ENCODE results near the gene TMPRSS6.
A peak's percentile ranks its signal among the peaks of the same experiment; 100 is the strongest.

Gene TMPRSS6

DNA sequence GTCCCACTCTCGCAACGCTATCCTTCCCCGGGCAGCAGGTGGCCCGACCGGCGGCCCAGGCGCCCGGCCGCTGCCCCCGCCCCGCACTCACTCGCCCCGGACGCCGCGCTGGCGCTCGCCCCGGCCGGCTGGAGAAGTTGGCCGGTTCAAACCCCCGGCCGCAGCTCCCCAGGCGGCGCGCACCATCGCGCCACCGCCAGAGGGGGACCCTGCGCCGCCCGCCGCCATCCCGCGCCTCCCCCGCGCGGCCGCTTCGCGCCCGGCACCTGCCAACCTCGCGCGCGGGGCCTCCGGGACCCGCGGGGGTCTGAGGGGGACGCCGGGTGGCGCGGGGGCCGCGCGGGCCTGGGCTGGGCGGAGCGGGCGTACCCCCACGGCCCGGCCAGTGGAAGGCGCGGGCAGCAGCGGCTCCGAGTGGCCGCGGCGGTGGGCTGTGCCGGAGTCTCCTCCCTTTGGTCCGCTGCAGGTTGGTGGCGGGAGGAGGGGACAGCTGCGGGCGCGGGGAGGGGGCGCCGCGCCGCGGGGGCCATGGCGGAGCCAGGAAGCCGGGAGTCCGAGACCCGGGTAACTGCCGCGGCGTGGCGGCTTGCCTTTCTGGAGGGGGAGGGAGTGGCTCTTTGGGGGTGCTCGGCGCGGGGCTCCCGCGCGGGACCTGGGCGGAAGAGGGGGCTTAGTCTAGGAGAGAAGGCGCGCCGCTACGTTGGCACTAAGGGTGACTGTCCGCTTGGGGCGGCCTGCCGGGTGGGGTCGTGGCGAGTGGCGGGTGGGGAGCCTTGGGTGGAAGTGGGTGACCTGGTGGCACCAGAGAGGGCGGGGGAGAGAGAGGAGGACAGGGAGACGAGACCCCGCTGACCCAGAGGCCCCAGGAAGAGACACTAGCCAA lies 90.0 kb downstream of the TMPRSS6 start, which contains the start of the genes MPST and TST:
TSS of gene MPST (plus strand) at position 434 of the 883 bp plus-strand sequence. CDS start at position 529, 95 bp downstream.
TSS of gene TST (minus strand) at position 139 of the 883 bp plus-strand sequence. CDS start 715 bp downstream, outside the sequence.
- peaks cover 1% of the 10 kb centered on the region for H3K36me3 ChIP-seq (ENCODE audit: control insufficient read depth, insufficient read depth, low read length)
- H2BK5ac ChIP-seq (ENCODE audit: low read length) = no peak within 1 kb of the TSS
- H3K79me2 ChIP-seq (ENCODE audit: control insufficient read depth, insufficient read depth, low read length) = peaks cover 2% of the 10 kb centered on the region
- H3K27me3 ChIP-seq (ENCODE audit: insufficient read depth, low read length, poor library complexity) = no peaks in the 10 kb centered on the region
- no peak within 1 kb of the TSS for H2BK15ac ChIP-seq (replicated peaks; ENCODE audit: low read depth)
- H3K4me1 ChIP-seq (ENCODE audit: control insufficient read depth, low read depth, low read length) = no peaks in the 10 kb centered on the region
- peak within 1 kb of the TSS; percentile 75 for H3K27ac ChIP-seq (ENCODE audit: low read depth, low read length)
- H3K18ac ChIP-seq (ENCODE audit: low read length) = peak within 1 kb of the TSS; percentile 95
- peak within 1 kb of the TSS; percentile 99 for H3K4me2 ChIP-seq (ENCODE audit: low read length)
- H3K56ac ChIP-seq (ENCODE audit: low read length) = peak within 1 kb of the TSS; percentile 95
- peak; percentile 77 for DNase-seq
- H2AK5ac ChIP-seq (ENCODE audit: low read length) = no peak within 1 kb of the TSS
- peak within 1 kb of the TSS; percentile 66 for H3K23ac ChIP-seq (ENCODE audit: low read length)
- H3K4ac ChIP-seq (ENCODE audit: low read depth, low read length) = peak within 1 kb of the TSS; percentile 77
- H3K4me3 ChIP-seq (ENCODE audit: low read length) = peak within 1 kb of the TSS; percentile 87
- WGBS (ENCODE audit: extremely low coverage, insufficient coverage, low lambda C conversion rate) = no CpG with 5 or more reads among the region's 107 CpGs
- peak within 1 kb of the TSS; percentile 47 for H2BK120ac ChIP-seq (ENCODE audit: low read depth, low read length)
- H4K5ac ChIP-seq (ENCODE audit: low read length) = no peak within 1 kb of the TSS
- H3K79me1 ChIP-seq (ENCODE audit: low read length) = peaks cover 25% of the 10 kb centered on the region
- peak within 1 kb of the TSS; percentile 93 for H3K9ac ChIP-seq (ENCODE audit: low read length)
- H4K8ac ChIP-seq (ENCODE audit: low read depth, low read length) = peak within 1 kb of the TSS; percentile 87

DNA sequence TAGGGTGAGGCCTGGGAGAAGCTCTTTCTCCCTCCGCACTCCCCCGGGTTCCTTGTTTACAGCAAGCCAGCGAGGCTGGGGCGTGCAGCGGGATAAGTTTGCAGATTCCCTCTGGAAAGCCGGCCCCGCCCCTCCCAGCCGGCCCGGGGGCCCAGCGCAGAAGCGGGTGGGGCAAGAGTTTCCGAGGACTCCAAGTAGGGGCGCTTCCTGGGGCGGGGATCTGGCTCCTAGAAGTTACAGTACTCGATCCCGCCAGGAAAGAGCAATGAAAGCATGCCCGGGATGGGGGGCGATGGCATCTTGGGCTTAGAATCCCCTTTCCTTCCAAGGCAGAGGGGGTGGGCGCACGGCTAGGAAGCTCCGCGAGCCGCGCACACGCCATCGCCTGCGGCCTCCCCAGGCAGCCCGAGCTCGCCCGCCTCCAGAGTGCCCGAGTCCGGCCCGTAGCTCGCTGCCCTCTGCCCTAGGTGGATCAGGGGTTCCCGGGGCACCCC lies 90.7 kb downstream of the TMPRSS6 start:
- Histone ChIP-seq H4K8ac (ENCODE audit: low read depth, low read length) (no peak overlapping the region), H3K56ac (ENCODE audit: low read length) (peak overlapping the region; percentile 95), H3K4me2 (ENCODE audit: low read length) (peak overlapping the region; percentile 99), H3K18ac (ENCODE audit: low read length) (peak overlapping the region; percentile 95), H3K4ac (ENCODE audit: low read depth, low read length) (peak overlapping the region; percentile 58), H2AK5ac (ENCODE audit: low read length) (no peak overlapping the region), H3K9ac (ENCODE audit: low read length) (peak overlapping the region; percentile 93), H3K27me3 (ENCODE audit: insufficient read depth, low read length, poor library complexity) (no peaks in the 10 kb centered on the region), H3K27ac (ENCODE audit: low read depth, low read length) (peak overlapping the region; percentile 75), H2BK15ac (replicated peaks; ENCODE audit: low read depth) (no peak overlapping the region), H3K79me1 (ENCODE audit: low read length) (peaks cover 25% of the 10 kb centered on the region), H3K79me2 (ENCODE audit: control insufficient read depth, insufficient read depth, low read length) (peaks cover 2% of the 10 kb centered on the region), H3K23ac (ENCODE audit: low read length) (peak overlapping the region; percentile 66), H3K36me3 (ENCODE audit: control insufficient read depth, insufficient read depth, low read length) (peaks cover 1% of the 10 kb centered on the region), H2BK5ac (ENCODE audit: low read length) (no peak overlapping the region), H2BK120ac (ENCODE audit: low read depth, low read length) (no peak overlapping the region), H3K4me1 (ENCODE audit: control insufficient read depth, low read depth, low read length) (no peaks in the 10 kb centered on the region), H4K5ac (ENCODE audit: low read length) (no peak overlapping the region), H3K4me3 (ENCODE audit: low read length) (peak overlapping the region; percentile 87)
- WGBS (ENCODE audit: extremely low coverage, insufficient coverage, low lambda C conversion rate) = no CpG with 5 or more reads among the region's 35 CpGs
- peak; percentile 72 for DNase-seq

DNA sequence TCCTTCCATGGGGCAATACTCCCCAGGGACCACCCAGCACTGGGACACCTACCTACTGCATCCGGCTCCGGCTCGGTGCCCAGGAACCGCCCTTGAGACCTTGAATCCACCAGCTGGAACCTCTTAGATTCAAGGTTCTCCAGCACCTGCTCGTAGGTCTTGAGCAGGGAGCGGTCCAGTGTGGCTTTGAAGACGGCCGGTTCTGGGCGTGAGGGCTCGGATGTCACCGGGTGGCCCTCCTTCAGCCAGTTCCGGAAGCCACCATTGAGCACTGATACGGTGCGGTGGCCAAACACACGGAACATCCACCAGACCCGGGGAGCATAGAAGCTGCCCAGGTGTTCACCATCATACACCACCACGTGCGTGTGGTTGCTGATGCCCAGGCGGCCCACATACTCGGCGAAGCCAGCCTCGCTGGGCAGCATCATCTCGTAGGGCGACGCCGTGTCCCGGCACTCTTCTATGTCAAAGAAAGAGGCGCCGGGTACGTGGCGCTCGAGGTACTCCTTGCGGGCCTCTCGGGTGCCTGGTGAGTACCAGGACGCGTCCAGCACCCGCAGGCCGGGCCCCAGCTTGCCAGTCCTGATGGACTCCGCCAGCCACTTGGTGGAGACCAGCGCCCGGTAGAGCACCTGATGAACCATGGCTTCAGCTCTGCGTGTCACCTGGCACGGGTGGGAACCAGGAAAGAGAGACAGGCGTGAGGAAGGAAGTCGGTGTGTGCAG lies 91.3 kb downstream of the TMPRSS6 start:
- H3K79me2 ChIP-seq (ENCODE audit: control insufficient read depth, insufficient read depth, low read length) = peaks cover 2% of the 10 kb centered on the region
- no peak overlapping the region for H3K27ac ChIP-seq (ENCODE audit: low read depth, low read length)
- H2BK120ac ChIP-seq (ENCODE audit: low read depth, low read length) = no peak overlapping the region
- no peak overlapping the region for H2BK15ac ChIP-seq (replicated peaks; ENCODE audit: low read depth)
- DNase-seq = no peak
- H3K4me1 ChIP-seq (ENCODE audit: control insufficient read depth, low read depth, low read length) = no peaks in the 10 kb centered on the region
- no peak overlapping the region for H2AK5ac ChIP-seq (ENCODE audit: low read length)
- peak overlapping the region; percentile 24 for H3K23ac ChIP-seq (ENCODE audit: low read length)
- H3K56ac ChIP-seq (ENCODE audit: low read length) = peak overlapping the region; percentile 95
- H3K4me3 ChIP-seq (ENCODE audit: low read length) = peak overlapping the region; percentile 87
- no peaks in the 10 kb centered on the region for H3K27me3 ChIP-seq (ENCODE audit: insufficient read depth, low read length, poor library complexity)
- no peak overlapping the region for H3K18ac ChIP-seq (ENCODE audit: low read length)
- H3K79me1 ChIP-seq (ENCODE audit: low read length) = peaks cover 25% of the 10 kb centered on the region
- H3K4ac ChIP-seq (ENCODE audit: low read depth, low read length) = no peak overlapping the region
- H4K5ac ChIP-seq (ENCODE audit: low read length) = no peak overlapping the region
- H4K8ac ChIP-seq (ENCODE audit: low read depth, low read length) = no peak overlapping the region
- peak overlapping the region; percentile 93 for H3K9ac ChIP-seq (ENCODE audit: low read length)
- peaks cover 1% of the 10 kb centered on the region for H3K36me3 ChIP-seq (ENCODE audit: control insufficient read depth, insufficient read depth, low read length)
- WGBS (ENCODE audit: extremely low coverage, insufficient coverage, low lambda C conversion rate) = no CpG with 5 or more reads among the region's 45 CpGs
- H3K4me2 ChIP-seq (ENCODE audit: low read length) = peak overlapping the region; percentile 99
- no peak overlapping the region for H2BK5ac ChIP-seq (ENCODE audit: low read length)

DNA sequence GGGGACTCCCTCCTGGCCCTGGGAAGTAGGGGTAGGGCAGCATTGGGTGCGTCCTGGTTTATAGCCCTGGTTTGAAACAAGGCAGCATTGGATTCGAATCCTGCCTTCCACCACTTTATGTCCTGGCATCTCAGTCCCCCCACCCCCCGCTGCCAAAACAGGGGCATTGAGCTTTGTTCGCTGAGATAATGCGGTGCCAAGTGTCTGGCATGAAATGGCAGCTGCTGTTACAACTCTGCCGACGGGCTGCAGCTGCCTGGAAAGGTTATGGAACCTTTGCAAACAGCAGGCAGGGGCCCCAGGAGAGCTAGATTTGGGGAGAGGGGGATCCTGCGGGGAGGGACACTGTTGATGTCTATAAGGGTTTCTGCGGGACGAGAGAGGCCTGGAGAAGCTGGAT lies 92.2 kb downstream of the TMPRSS6 start:
- Histone ChIP-seq H3K4me2 (ENCODE audit: low read length) (no peak overlapping the region), H3K9ac (ENCODE audit: low read length) (no peak overlapping the region), H2BK120ac (ENCODE audit: low read depth, low read length) (no peak overlapping the region), H4K8ac (ENCODE audit: low read depth, low read length) (no peak overlapping the region), H4K5ac (ENCODE audit: low read length) (no peak overlapping the region), H3K56ac (ENCODE audit: low read length) (peak overlapping the region; percentile 95), H3K27ac (ENCODE audit: low read depth, low read length) (no peak overlapping the region), H3K4me1 (ENCODE audit: control insufficient read depth, low read depth, low read length) (no peaks in the 10 kb centered on the region), H3K4me3 (ENCODE audit: low read length) (no peak overlapping the region), H2BK15ac (replicated peaks; ENCODE audit: low read depth) (no peak overlapping the region), H3K27me3 (ENCODE audit: insufficient read depth, low read length, poor library complexity) (no peaks in the 10 kb centered on the region), H3K79me2 (ENCODE audit: control insufficient read depth, insufficient read depth, low read length) (peaks cover 2% of the 10 kb centered on the region), H3K36me3 (ENCODE audit: control insufficient read depth, insufficient read depth, low read length) (peaks cover 1% of the 10 kb centered on the region), H3K18ac (ENCODE audit: low read length) (no peak overlapping the region), H2BK5ac (ENCODE audit: low read length) (no peak overlapping the region), H3K4ac (ENCODE audit: low read depth, low read length) (no peak overlapping the region), H2AK5ac (ENCODE audit: low read length) (no peak overlapping the region), H3K23ac (ENCODE audit: low read length) (no peak overlapping the region), H3K79me1 (ENCODE audit: low read length) (peaks cover 19% of the 10 kb centered on the region)
- no CpG with 5 or more reads among the region's 10 CpGs for WGBS (ENCODE audit: extremely low coverage, insufficient coverage, low lambda C conversion rate)
- DNase-seq = no peak

DNA sequence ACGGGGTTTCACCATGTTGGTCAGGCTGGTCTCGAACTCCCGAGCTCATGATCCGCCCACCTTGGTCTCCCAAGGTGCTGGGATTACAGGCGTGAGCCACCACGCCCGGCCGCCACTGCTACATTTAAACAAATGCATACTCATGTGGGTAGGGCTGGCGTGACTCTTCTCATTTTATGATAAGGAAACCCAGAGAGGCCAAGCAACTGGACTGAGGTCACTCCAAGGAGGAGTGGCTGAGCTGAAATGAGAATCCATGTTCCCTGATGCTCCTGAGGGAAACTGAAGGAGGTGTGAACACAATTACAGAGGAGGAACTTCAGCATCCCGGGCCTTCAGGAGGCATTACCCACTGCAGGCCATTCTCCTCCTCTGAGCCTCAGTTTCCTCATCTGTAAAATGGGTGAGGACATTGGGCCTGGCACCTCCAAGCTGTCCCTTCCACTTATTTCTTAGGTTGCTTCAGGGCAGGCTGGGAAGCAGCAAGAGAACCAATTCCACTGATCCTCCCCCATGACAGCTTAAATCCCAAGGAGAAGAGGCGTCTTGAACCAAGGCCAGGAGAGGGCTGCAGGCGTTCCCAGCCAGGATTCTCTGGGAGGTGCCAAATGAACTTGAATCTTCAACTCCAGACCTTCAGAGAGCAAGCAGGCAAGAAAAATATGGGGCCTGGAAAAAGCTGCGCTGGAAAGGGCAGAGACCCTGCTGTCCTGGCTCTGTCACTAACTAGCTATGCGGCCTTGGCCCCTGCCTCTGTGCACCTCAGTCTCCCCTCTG lies 93.2 kb downstream of the TMPRSS6 start:
- H2BK15ac ChIP-seq (replicated peaks; ENCODE audit: low read depth) = no peak overlapping the region
- H3K79me1 ChIP-seq (ENCODE audit: low read length) = peaks cover 16% of the 10 kb centered on the region
- H2AK5ac ChIP-seq (ENCODE audit: low read length) = no peak overlapping the region
- H4K5ac ChIP-seq (ENCODE audit: low read length) = no peak overlapping the region
- H3K23ac ChIP-seq (ENCODE audit: low read length) = no peak overlapping the region
- H3K18ac ChIP-seq (ENCODE audit: low read length) = no peak overlapping the region
- H3K79me2 ChIP-seq (ENCODE audit: control insufficient read depth, insufficient read depth, low read length) = no peaks in the 10 kb centered on the region
- no peak overlapping the region for H3K4me2 ChIP-seq (ENCODE audit: low read length)
- H2BK120ac ChIP-seq (ENCODE audit: low read depth, low read length) = no peak overlapping the region
- no peak overlapping the region for H3K9ac ChIP-seq (ENCODE audit: low read length)
- H3K4ac ChIP-seq (ENCODE audit: low read depth, low read length) = no peak overlapping the region
- H2BK5ac ChIP-seq (ENCODE audit: low read length) = no peak overlapping the region
- WGBS (ENCODE audit: extremely low coverage, insufficient coverage, low lambda C conversion rate) = no CpG with 5 or more reads among the region's 14 CpGs
- no peak for DNase-seq
- no peak overlapping the region for H3K56ac ChIP-seq (ENCODE audit: low read length)
- no peak overlapping the region for H4K8ac ChIP-seq (ENCODE audit: low read depth, low read length)
- no peak overlapping the region for H3K4me3 ChIP-seq (ENCODE audit: low read length)
- H3K4me1 ChIP-seq (ENCODE audit: control insufficient read depth, low read depth, low read length) = no peaks in the 10 kb centered on the region
- H3K36me3 ChIP-seq (ENCODE audit: control insufficient read depth, insufficient read depth, low read length) = peaks cover 1% of the 10 kb centered on the region
- H3K27ac ChIP-seq (ENCODE audit: low read depth, low read length) = no peak overlapping the region
- no peaks in the 10 kb centered on the region for H3K27me3 ChIP-seq (ENCODE audit: insufficient read depth, low read length, poor library complexity)
